ENCODE measurements around the gene FARS2.

FARS2 gene

DNA sequence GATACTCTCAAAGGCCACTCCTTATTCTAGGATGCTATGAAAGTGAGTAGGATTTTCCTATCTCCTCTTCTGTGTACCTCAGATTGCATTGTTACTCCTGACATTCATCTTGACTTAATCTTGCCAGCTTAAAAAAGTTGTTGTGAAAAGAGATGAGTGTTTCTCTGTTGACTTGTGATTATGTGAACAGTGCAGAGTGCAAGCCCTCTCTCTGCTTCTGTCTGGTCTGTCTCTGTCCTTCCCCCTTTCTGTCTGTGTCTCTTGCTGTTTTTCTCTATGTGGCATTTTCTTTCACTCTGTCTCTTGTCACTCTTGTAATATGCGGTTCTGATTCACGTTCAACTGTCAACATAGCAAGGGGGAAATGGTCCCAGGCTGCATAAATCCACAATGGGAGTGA, 306.6 kb downstream of the FARS2 start:
- no peaks in the 10 kb centered on the region for H3K36me3 ChIP-seq
- H3K27me3 ChIP-seq: no peaks in the 10 kb centered on the region

DNA sequence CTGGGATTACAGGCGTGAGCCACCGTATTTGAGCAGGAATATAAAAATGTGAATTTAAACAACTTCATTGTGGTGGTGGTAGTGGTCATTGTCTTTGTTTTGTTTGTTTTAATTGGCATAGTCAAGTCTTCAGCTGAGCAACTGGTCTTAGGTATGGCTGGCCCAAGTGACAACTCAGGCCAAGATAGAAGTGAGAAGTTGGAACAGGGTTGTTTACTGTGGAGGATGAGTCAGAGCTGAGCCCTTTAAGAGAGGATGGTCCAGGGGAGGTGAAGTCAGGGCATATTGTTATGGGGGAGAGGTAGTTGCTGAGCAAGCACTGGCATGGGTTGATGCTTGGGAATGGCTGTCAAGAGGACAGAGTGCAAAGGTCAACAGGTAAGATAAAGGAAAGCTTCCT, 308.2 kb downstream of the FARS2 start:
- TF ChIP-seq, protein P1, sequence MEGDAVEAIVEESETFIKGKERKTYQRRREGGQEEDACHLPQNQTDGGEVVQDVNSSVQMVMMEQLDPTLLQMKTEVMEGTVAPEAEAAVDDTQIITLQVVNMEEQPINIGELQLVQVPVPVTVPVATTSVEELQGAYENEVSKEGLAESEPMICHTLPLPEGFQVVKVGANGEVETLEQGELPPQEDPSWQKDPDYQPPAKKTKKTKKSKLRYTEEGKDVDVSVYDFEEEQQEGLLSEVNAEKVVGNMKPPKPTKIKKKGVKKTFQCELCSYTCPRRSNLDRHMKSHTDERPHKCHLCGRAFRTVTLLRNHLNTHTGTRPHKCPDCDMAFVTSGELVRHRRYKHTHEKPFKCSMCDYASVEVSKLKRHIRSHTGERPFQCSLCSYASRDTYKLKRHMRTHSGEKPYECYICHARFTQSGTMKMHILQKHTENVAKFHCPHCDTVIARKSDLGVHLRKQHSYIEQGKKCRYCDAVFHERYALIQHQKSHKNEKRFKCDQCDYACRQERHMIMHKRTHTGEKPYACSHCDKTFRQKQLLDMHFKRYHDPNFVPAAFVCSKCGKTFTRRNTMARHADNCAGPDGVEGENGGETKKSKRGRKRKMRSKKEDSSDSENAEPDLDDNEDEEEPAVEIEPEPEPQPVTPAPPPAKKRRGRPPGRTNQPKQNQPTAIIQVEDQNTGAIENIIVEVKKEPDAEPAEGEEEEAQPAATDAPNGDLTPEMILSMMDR (IDR thresholded peaks at IDR 0.05): no peak
- H3K27ac ChIP-seq: no peak overlapping the region

More for the DNA sequence above, 306.6 kb downstream of the FARS2 start:
- no peak overlapping the region for H3K4me3 ChIP-seq (ENCODE audit: low read depth in 1 of 2, low read length in 1 of 2)
- H3K9me3 ChIP-seq: no peaks in the 10 kb centered on the region
- TF ChIP-seq, protein P1 (IDR thresholded peaks at IDR 0.05): no peak
- no peaks in the 10 kb centered on the region for H3K4me1 ChIP-seq (ENCODE audit: control insufficient read depth in 1 of 2, insufficient read depth in 1 of 2, low read depth in 1 of 2, low read length in 1 of 2)
- no peak overlapping the region for H3K27ac ChIP-seq

DNA sequence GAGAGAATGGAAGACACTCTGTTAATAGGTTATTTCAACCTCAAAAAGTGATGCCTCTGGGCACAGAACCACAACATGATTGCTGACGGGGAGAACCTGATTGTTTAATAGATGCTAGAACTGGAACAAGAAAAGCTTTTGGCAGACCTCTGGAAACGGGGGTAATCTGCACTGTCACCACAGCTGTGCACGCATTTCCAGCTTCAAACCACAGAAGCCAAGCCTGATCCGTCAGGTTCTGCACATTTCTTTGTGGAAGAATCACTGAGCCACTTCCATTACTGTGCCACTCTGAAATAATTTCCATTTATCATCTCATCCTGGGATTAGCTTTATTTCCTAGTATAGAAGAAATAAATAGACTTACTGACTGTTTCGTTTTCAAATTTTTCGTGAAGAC, 309.3 kb downstream of the FARS2 start:
- Histone ChIP-seq H3K27ac (no peak overlapping the region), H3K4me1 (ENCODE audit: control insufficient read depth in 1 of 2, insufficient read depth in 1 of 2, low read depth in 1 of 2, low read length in 1 of 2) (no peaks in the 10 kb centered on the region), H3K4me3 (ENCODE audit: low read depth in 1 of 2, low read length in 1 of 2) (no peak overlapping the region), H3K36me3 (no peaks in the 10 kb centered on the region), H3K9me3 (no peaks in the 10 kb centered on the region), H3K27me3 (no peaks in the 10 kb centered on the region)
- TF ChIP-seq, protein P1 (IDR thresholded peaks at IDR 0.05): no peak

More for the DNA sequence above, 308.2 kb downstream of the FARS2 start:
- H3K9me3 ChIP-seq: no peaks in the 10 kb centered on the region
- no peaks in the 10 kb centered on the region for H3K4me1 ChIP-seq (ENCODE audit: control insufficient read depth in 1 of 2, insufficient read depth in 1 of 2, low read depth in 1 of 2, low read length in 1 of 2)
- H3K36me3 ChIP-seq: no peaks in the 10 kb centered on the region
- H3K4me3 ChIP-seq (ENCODE audit: low read depth in 1 of 2, low read length in 1 of 2): no peak overlapping the region
- no peaks in the 10 kb centered on the region for H3K27me3 ChIP-seq

DNA sequence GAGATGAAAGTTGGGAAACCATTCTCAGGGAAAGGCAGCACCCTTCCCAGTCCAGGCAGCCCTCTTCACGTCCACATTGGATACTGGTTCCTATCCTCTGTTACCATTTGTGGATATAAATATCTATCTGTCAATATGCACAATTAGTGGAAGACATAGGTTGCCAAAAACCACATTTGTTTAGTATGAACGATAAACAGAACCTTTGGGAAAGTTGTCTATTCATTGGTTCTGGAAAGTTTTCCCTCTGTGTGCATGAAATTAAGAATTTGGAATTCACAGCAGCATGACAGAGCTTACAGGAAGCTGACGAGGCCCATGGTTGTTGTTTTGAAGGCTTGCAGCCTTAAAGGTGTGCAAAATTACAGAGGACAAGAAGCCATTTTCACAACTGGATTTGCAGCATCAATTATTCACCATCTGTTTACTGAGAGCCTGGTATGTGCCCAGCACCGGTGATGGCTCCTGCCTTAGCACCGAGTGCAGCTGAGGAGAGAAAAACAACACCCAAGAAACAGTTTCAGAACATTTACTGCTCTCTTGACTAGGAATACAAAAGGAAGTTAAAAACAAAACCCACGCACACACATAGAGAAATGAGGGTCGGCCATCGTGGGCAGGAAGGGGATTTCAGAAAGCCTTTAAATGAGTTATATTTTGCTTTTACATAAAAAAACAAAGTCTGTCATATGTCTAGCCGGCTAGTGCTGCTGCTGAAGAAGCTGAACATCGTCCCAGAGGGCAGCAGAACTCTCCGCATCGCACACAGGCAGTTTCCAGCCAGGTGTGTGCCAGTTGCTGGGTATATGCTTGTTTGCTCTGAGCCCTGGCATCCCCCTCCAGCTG, 319.6 kb downstream of the FARS2 start:
- no peaks in the 10 kb centered on the region for H3K27me3 ChIP-seq
- no peaks in the 10 kb centered on the region for H3K36me3 ChIP-seq
- H3K9me3 ChIP-seq: no peaks in the 10 kb centered on the region
- H3K27ac ChIP-seq: no peak overlapping the region
- H3K4me3 ChIP-seq (ENCODE audit: low read depth in 1 of 2, low read length in 1 of 2): no peak overlapping the region
- TF ChIP-seq, protein P1 (IDR thresholded peaks at IDR 0.05): no peak
- no peaks in the 10 kb centered on the region for H3K4me1 ChIP-seq (ENCODE audit: control insufficient read depth in 1 of 2, insufficient read depth in 1 of 2, low read depth in 1 of 2, low read length in 1 of 2)

DNA sequence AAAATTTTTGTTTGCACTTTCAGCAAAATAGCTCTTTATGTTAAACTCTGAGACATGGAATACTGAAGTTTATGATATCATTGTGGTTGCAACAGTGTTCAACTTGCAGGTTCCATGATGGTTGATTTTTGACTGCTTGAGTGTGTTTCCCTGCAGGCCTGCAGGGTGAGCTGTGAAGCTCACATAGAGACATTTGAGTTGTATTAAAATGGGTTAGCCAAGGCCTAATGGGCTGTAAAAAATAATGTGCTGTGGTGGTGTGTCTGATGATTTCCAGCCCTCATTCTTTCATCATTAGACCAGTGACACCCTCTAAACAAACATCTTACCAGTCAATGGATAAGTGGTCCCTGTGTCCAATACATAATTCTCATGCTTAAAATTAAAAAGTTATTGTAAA, 321.4 kb downstream of the FARS2 start:
- Histone ChIP-seq H3K9me3 (no peaks in the 10 kb centered on the region), H3K36me3 (no peaks in the 10 kb centered on the region), H3K4me3 (ENCODE audit: low read depth in 1 of 2, low read length in 1 of 2) (no peak overlapping the region), H3K27ac (no peak overlapping the region), H3K4me1 (ENCODE audit: control insufficient read depth in 1 of 2, insufficient read depth in 1 of 2, low read depth in 1 of 2, low read length in 1 of 2) (no peaks in the 10 kb centered on the region), H3K27me3 (no peaks in the 10 kb centered on the region)
- TF ChIP-seq, protein P1 (IDR thresholded peaks at IDR 0.05): no peak

Data from neutrophil (primary cell).